Astrocyte (in vitro differentiated cells and primary cell): Measurements from ENCODE around the gene ARTN. TPM values are rescaled to one million over a fixed set of nuclear protein-coding genes. Genes with fewer than 3 reads are reported as not detected.

Source experiments
- DNase-seq: peaks from one replicate; pipeline ENCODE4 v3.0.0-alpha.2; 2010; ENCODE audit warnings: low read depth
- FAIRE-seq: peaks from 2 replicates; lab custom pipeline; 2011; peaks lifted over from hg19 to GRCh38; lab: Jason Lieb, UNC
- H2AFZ ChIP-seq: 2 replicates; pipeline ENCODE4 v1.6.0; 2012; ENCODE audit warnings: low read depth, low read length, inconsistent platforms
- H3K27ac ChIP-seq: 2 replicates; pipeline ENCODE4 v1.5.1; 2011; ENCODE audit warnings: low read depth, low read length, inconsistent platforms
- H3K27me3 ChIP-seq: 2 replicates; pipeline ENCODE4 v1.6.0; 2011; ENCODE audit warnings: low read length, inconsistent platforms; ENCODE audit not compliant: insufficient read depth
- H3K36me3 ChIP-seq: 2 replicates; pipeline ENCODE4 v1.5.1; 2011; ENCODE audit warnings: low read length, inconsistent platforms; ENCODE audit not compliant: insufficient read depth
- H3K4me1 ChIP-seq: 2 replicates; pipeline ENCODE4 v1.5.1; 2011; ENCODE audit warnings: low read length, inconsistent platforms; ENCODE audit not compliant: insufficient read depth
- H3K4me2 ChIP-seq: 2 replicates; pipeline ENCODE4 v1.6.0; 2012; ENCODE audit warnings: low read length, inconsistent platforms
- H3K4me3 ChIP-seq: 2 replicates; pipeline ENCODE4 v1.5.1; 2011; ENCODE audit warnings: low read depth, mild to moderate bottlenecking, low read length, inconsistent platforms; ENCODE audit not compliant: insufficient read depth
- H3K79me2 ChIP-seq: 2 replicates; pipeline ENCODE4 v1.6.0; 2012; ENCODE audit warnings: mild to moderate bottlenecking, low read length, inconsistent platforms; ENCODE audit not compliant: insufficient read depth
- H3K9ac ChIP-seq: 2 replicates; pipeline ENCODE4 v1.6.0; 2012; ENCODE audit warnings: mild to moderate bottlenecking, low read length, inconsistent platforms
- H3K9me3 ChIP-seq: 2 replicates; pipeline ENCODE4 v1.5.1; 2012; ENCODE audit warnings: low read depth, mild to moderate bottlenecking, low read length, inconsistent platforms; ENCODE audit not compliant: insufficient read depth
- H4K20me1 ChIP-seq: 2 replicates; pipeline ENCODE4 v1.6.0; 2012; ENCODE audit warnings: low read length, inconsistent platforms; ENCODE audit not compliant: insufficient read depth
- H3K27ac Mint-ChIP-seq: one replicate; pipeline ENCODE4 v1.8.0; 2021; ENCODE audit warnings: mild to moderate bottlenecking, mixed read lengths; ENCODE audit not compliant: unreplicated experiment
- H3K27me3 Mint-ChIP-seq: one replicate; pipeline ENCODE4 v1.8.0; 2021; ENCODE audit warnings: low read depth, mixed read lengths; ENCODE audit not compliant: unreplicated experiment
- H3K36me3 Mint-ChIP-seq: one replicate; pipeline ENCODE4 v1.8.0; 2021; ENCODE audit warnings: low read depth, mixed read lengths; ENCODE audit not compliant: unreplicated experiment
- H3K4me1 Mint-ChIP-seq: one replicate; pipeline ENCODE4 v1.8.0; 2021; ENCODE audit warnings: low read depth, mixed read lengths; ENCODE audit not compliant: unreplicated experiment
- H3K4me3 Mint-ChIP-seq: one replicate; pipeline ENCODE4 v1.8.0; 2021; ENCODE audit warnings: mild to moderate bottlenecking, moderate library complexity, mixed read lengths; ENCODE audit not compliant: unreplicated experiment
- H3K9me3 Mint-ChIP-seq: one replicate; pipeline ENCODE4 v1.8.0; 2021; ENCODE audit warnings: mild to moderate bottlenecking, mixed read lengths; ENCODE audit not compliant: unreplicated experiment
- EZH2 ChIP-seq: IDR thresholded peaks from 2 replicates; pipeline ENCODE4 v1.6.1; 2012; ENCODE audit warnings: mild to moderate bottlenecking, low read length, inconsistent platforms; ENCODE audit not compliant: insufficient read depth
- total RNA-seq: library from RNA; stranded (reverse); gene quantifications from 2 replicates; pipeline ENCODE4 v1.2.1, GENCODE V29; 2021
- TF ChIP-seq, protein P1 (sequence below): IDR thresholded peaks from 2 replicates; pipeline ENCODE4 v1.5.1; 2011; ENCODE audit warnings: low read depth, mild to moderate bottlenecking, inconsistent platforms, low read length, moderate library complexity; ENCODE audit not compliant: insufficient read depth

ARTN gene
- total RNA-seq, 1 donor from 2014 or later: 1.5 TPM

DNA sequence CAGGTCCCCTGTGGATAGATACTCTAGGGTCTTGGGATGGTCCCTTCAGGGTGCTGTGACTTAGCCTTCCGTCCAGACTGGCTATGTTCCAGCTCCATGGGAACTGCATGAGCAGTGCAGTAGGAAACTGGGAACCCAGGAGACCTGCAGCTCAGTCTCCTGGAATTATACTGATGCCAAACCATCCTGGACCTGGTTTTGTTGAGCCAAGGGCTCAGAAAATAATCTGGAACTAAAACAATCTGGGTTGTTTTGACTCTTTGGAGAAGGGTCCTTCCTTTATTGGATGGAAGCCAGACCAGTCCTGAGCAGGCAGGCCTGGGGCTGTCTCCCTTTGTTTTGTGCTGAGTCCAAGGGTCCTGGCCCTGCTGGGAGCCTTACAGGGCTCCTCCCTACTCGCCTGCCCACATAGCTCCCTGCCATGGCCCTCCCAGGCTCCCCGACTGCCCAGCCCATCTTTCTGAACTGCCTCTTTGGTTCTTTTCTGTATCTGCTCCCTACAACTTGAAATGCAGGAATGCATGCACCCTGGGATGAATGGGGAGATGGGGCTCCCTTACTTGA, 14.4 kb downstream of the ARTN start:
- no peaks in the 10 kb centered on the region for H3K9me3 ChIP-seq
- peak overlapping the region; percentile 96 for H3K9ac ChIP-seq
- H3K79me2 ChIP-seq: peaks cover 36% of the 10 kb centered on the region
- no peaks in the 10 kb centered on the region for H3K27me3 ChIP-seq
- no peak overlapping the region for H3K27ac ChIP-seq
- H2AFZ ChIP-seq: no peak overlapping the region
- H3K4me1 ChIP-seq: peaks cover 10% of the 10 kb centered on the region
- no peak for DNase-seq
- Mint-ChIP-seq H3K9me3 (no peaks in the 10 kb centered on the region), H3K27ac (no peak overlapping the region), H3K4me3 (peak overlapping the region; percentile 91), H3K27me3 (no peaks in the 10 kb centered on the region), H3K36me3 (peaks cover 8% of the 10 kb centered on the region), H3K4me1 (peaks cover 12% of the 10 kb centered on the region)
- no peak for FAIRE-seq
- H3K4me2 ChIP-seq: peak overlapping the region; percentile 87
- peaks cover 47% of the 10 kb centered on the region for H4K20me1 ChIP-seq
- H3K36me3 ChIP-seq: no peaks in the 10 kb centered on the region
- peak overlapping the region; percentile 63 for H3K4me3 ChIP-seq
- TF ChIP-seq, protein P1, sequence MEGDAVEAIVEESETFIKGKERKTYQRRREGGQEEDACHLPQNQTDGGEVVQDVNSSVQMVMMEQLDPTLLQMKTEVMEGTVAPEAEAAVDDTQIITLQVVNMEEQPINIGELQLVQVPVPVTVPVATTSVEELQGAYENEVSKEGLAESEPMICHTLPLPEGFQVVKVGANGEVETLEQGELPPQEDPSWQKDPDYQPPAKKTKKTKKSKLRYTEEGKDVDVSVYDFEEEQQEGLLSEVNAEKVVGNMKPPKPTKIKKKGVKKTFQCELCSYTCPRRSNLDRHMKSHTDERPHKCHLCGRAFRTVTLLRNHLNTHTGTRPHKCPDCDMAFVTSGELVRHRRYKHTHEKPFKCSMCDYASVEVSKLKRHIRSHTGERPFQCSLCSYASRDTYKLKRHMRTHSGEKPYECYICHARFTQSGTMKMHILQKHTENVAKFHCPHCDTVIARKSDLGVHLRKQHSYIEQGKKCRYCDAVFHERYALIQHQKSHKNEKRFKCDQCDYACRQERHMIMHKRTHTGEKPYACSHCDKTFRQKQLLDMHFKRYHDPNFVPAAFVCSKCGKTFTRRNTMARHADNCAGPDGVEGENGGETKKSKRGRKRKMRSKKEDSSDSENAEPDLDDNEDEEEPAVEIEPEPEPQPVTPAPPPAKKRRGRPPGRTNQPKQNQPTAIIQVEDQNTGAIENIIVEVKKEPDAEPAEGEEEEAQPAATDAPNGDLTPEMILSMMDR: no peak
- no peak for TF ChIP-seq EZH2

DNA sequence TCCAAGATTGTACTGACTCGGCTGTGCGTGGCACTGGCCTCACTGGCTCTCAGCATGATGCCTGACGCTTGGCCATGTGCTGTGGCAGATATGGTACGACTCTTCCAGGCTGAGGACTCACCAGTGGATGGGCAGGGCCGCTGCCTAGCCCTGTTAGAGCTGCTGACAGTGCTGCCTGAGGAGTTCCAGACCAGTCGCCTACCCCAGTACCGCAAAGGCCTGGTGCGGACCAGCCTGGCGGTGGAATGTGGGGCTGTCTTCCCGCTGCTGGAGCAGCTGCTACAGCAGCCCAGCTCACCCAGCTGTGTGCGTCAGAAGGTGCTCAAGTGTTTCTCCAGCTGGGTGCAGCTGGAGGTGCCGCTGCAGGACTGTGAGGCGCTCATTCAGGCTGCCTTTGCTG, 16.1 kb downstream of the ARTN start:
- FAIRE-seq (no peak), DNase-seq (no peak)
- H3K4me3 Mint-ChIP-seq: no peak overlapping the region

More for the DNA sequence above, 16.1 kb downstream of the ARTN start:
- Histone ChIP-seq H3K4me3 (no peak overlapping the region), H4K20me1 (peaks cover 64% of the 10 kb centered on the region), H3K4me2 (no peak overlapping the region), H3K79me2 (peaks cover 50% of the 10 kb centered on the region), H3K36me3 (no peaks in the 10 kb centered on the region), H2AFZ (no peak overlapping the region), H3K4me1 (peaks cover 10% of the 10 kb centered on the region), H3K27me3 (no peaks in the 10 kb centered on the region), H3K9me3 (no peaks in the 10 kb centered on the region), H3K27ac (no peak overlapping the region), H3K9ac (no peak overlapping the region)
- Mint-ChIP-seq H3K27ac (no peak overlapping the region), H3K9me3 (no peaks in the 10 kb centered on the region), H3K27me3 (no peaks in the 10 kb centered on the region), H3K36me3 (peaks cover 9% of the 10 kb centered on the region), H3K4me1 (peaks cover 12% of the 10 kb centered on the region)
- TF ChIP-seq, protein P1: no peak
- TF ChIP-seq EZH2: no peak
